Renal cortical epithelial cell (primary cell): ENCODE results near the gene ZFAND4. TPM values are rescaled to one million over a fixed set of nuclear protein-coding genes. Genes with fewer than 3 reads are reported as not detected.
"Not testable (repeated sequence)": the region's sequence is repeated elsewhere in the genome, so short reads cannot be mapped to it uniquely, and the experiment has no call there.

Experiments
- DNase-seq: peaks from one replicate; pipeline ENCODE4 v3.0.0-alpha.2; 2011; ENCODE audit warnings: low read depth
- total RNA-seq: library from RNA; depleted of rRNA; stranded (reverse); fragments of >200 nt; gene quantifications from 2 replicates; pipeline ENCODE4 v1.2.3, GENCODE V29; 2014

The ZFAND4 gene
- total RNA-seq, 1 donor from 2014 or later = 10.3 TPM

- DNase-seq = no peak
Observed at GRCh38 chr10:45640941-45641340, 31.6 kb downstream of the ZFAND4 start.

GRCh38 chr10:45640049-45640448 lies 32.5 kb downstream of the ZFAND4 start:
- DNase-seq = no peak

- DNase-seq = no peak
Observed at GRCh38 chr10:45627412-45628048, 45.0 kb downstream of the ZFAND4 start.

- DNase-seq = no peak
Observed at GRCh38 chr10:45625879-45626278, 46.7 kb downstream of the ZFAND4 start.

GRCh38 chr10:45624724-45625123 lies 47.8 kb downstream of the ZFAND4 start:
- no peak for DNase-seq

- DNase-seq = no peak
Observed at GRCh38 chr10:45614869-45615268, 57.7 kb downstream of the ZFAND4 start.

GRCh38 chr10:45612741-45613140 lies 59.8 kb downstream of the ZFAND4 start:
- DNase-seq = no peak

- no peak for DNase-seq
Observed at GRCh38 chr10:45608052-45608451, 64.5 kb downstream of the ZFAND4 start.

GRCh38 chr10:45607276-45607675 lies 65.3 kb downstream of the ZFAND4 start:
- DNase-seq = no peak

- no peak for DNase-seq
Observed at GRCh38 chr10:45602836-45603235, 69.7 kb downstream of the ZFAND4 start.

- peak; percentile 70 for DNase-seq
Observed at GRCh38 chr10:45602082-45602730, 70.4 kb downstream of the ZFAND4 start.

- not testable (repeated sequence) for DNase-seq
Observed at GRCh38 chr10:45601254-45601930, 71.2 kb downstream of the ZFAND4 start.

GRCh38 chr10:45600337-45601253 lies 72.0 kb downstream of the ZFAND4 start:
- not testable (repeated sequence) for DNase-seq

- DNase-seq = no peak
Observed at GRCh38 chr10:45599646-45600045, 72.9 kb downstream of the ZFAND4 start.

GRCh38 chr10:45599021-45599603 lies 73.5 kb downstream of the ZFAND4 start:
- DNase-seq = no peak

GRCh38 chr10:45596526-45596925 lies 76.0 kb downstream of the ZFAND4 start:
- DNase-seq = no peak

- DNase-seq = peak; percentile 65
Observed at GRCh38 chr10:45594276-45595157, 78.1 kb downstream of the ZFAND4 start.

GRCh38 chr10:45593938-45594275 lies 78.7 kb downstream of the ZFAND4 start:
- DNase-seq = no peak

GRCh38 chr10:45592926-45593325 lies 79.6 kb downstream of the ZFAND4 start:
- no peak for DNase-seq

- no peak for DNase-seq
Observed at GRCh38 chr10:45592432-45592831, 80.1 kb downstream of the ZFAND4 start.

GRCh38 chr10:45591280-45591679 lies 81.3 kb downstream of the ZFAND4 start:
- no peak for DNase-seq
